Neural progenitor cell (in vitro differentiated cells): ENCODE data around the gene GPR158. TPM values are rescaled to one million over a fixed set of nuclear protein-coding genes. Genes with fewer than 3 reads are reported as not detected.

Experiments
- DNase-seq: peaks from one replicate; pipeline ENCODE4 v3.0.0-alpha.2; 2016; ENCODE audit warnings: low spot score
- H2AFZ ChIP-seq: fragments of 200-600 bp; sonication (generic); replicated peaks from 2 replicates; pipeline ENCODE4 v1.6.1; 2016; ENCODE audit warnings: antibody characterized with exemption
- H3F3A ChIP-seq: fragments of 200-600 bp; sonication (generic); 2 replicates; pipeline ENCODE4 v1.6.1; 2016; ENCODE audit warnings: antibody characterized with exemption, low read depth
- H3K27ac ChIP-seq: fragments of 200-600 bp; sonication (generic); 2 replicates; pipeline ENCODE4 v1.5.1; 2016; ENCODE audit warnings: mild to moderate bottlenecking
- H3K27me3 ChIP-seq: fragments of 200-600 bp; sonication (generic); 2 replicates; pipeline ENCODE4 v1.6.1; 2016; ENCODE audit warnings: mild to moderate bottlenecking, moderate library complexity
- H3K36me3 ChIP-seq: fragments of 200-600 bp; sonication (generic); 2 replicates; pipeline ENCODE4 v1.5.1; 2016
- H3K4me1 ChIP-seq: fragments of 200-600 bp; sonication (generic); 2 replicates; pipeline ENCODE4 v1.6.1; 2016; ENCODE audit warnings: mixed run types
- H3K4me2 ChIP-seq: fragments of 200-600 bp; sonication (generic); 2 replicates; pipeline ENCODE4 v1.6.1; 2016
- H3K4me3 ChIP-seq: fragments of 200-600 bp; sonication (generic); 2 replicates; pipeline ENCODE4 v1.5.1; 2016
- H3K79me2 ChIP-seq: fragments of 200-600 bp; sonication (generic); 2 replicates; pipeline ENCODE4 v1.6.1; 2016; ENCODE audit warnings: low read depth
- H3K9ac ChIP-seq: fragments of 200-600 bp; sonication (generic); 2 replicates; pipeline ENCODE4 v1.6.1; 2016
- H3K9me3 ChIP-seq: fragments of 200-600 bp; sonication (generic); 2 replicates; pipeline ENCODE4 v1.5.1; 2016; ENCODE audit warnings: low read depth
- H4K20me1 ChIP-seq: fragments of 200-600 bp; sonication (generic); 2 replicates; pipeline ENCODE4 v1.6.1; 2016; ENCODE audit warnings: low read depth
- H3K27ac Mint-ChIP-seq: 3 replicates; pipeline ENCODE4 v1.8.0; 2021; ENCODE audit warnings: mixed read lengths
- H3K27me3 Mint-ChIP-seq: 2 replicates; pipeline ENCODE4 v1.8.0; 2022; ENCODE audit warnings: low read depth, mild to moderate bottlenecking, inconsistent platforms, moderate library complexity, mixed read lengths; ENCODE audit not compliant: insufficient read depth
- H3K36me3 Mint-ChIP-seq: 3 replicates; pipeline ENCODE4 v1.8.0; 2021; ENCODE audit warnings: mixed read lengths
- H3K4me1 Mint-ChIP-seq: 3 replicates; pipeline ENCODE4 v1.8.0; 2021; ENCODE audit warnings: mixed read lengths
- H3K4me3 Mint-ChIP-seq: 3 replicates; pipeline ENCODE4 v1.8.0; 2021; ENCODE audit warnings: mild to moderate bottlenecking, moderate library complexity, mixed read lengths
- H3K9me3 Mint-ChIP-seq: 3 replicates; pipeline ENCODE4 v1.8.0; 2020; ENCODE audit warnings: mixed read lengths
- CTCF ChIP-seq: fragments of 200-600 bp; sonication (generic); IDR thresholded peaks from 2 replicates; pipeline ENCODE4 v1.5.1; 2017; ENCODE audit warnings: antibody characterized with exemption, mild to moderate bottlenecking
- EZH2 ChIP-seq: fragments of 200-600 bp; sonication (generic); IDR thresholded peaks from 2 replicates; pipeline ENCODE4 v1.6.1; 2017; ENCODE audit warnings: antibody characterized with exemption, mild to moderate bottlenecking, moderate library complexity
- EZH2phosphoT487 ChIP-seq: fragments of 200-600 bp; sonication (generic); IDR thresholded peaks from 2 replicates; pipeline ENCODE4 v1.6.1; 2017; ENCODE audit warnings: antibody characterized with exemption
- total RNA-seq: library from RNA; depleted of rRNA; stranded (reverse); fragments of >200 nt; gene quantifications from 2 replicates; pipeline ENCODE4 v1.2.3, GENCODE V29; 2015; ENCODE audit warnings: low replicate concordance

GPR158 gene
- total RNA-seq, 1 donor from 2014 or later = 0.39 TPM

- Mint-ChIP-seq H3K27ac (no peak overlapping the region), H3K4me3 (no peak overlapping the region), H3K36me3 (no peaks in the 10 kb centered on the region), H3K27me3 (no peaks in the 10 kb centered on the region), H3K9me3 (no peaks in the 10 kb centered on the region), H3K4me1 (no peaks in the 10 kb centered on the region)
- Histone ChIP-seq H3K36me3 (no peaks in the 10 kb centered on the region), H3K4me2 (no peak overlapping the region), H3K27ac (no peak overlapping the region), H3K79me2 (no peaks in the 10 kb centered on the region), H3K9ac (no peak overlapping the region), H2AFZ (peak overlapping the region; percentile 29), H3K9me3 (no peaks in the 10 kb centered on the region), H3K4me1 (no peaks in the 10 kb centered on the region), H3F3A (no peaks in the 10 kb centered on the region), H4K20me1 (no peaks in the 10 kb centered on the region), H3K27me3 (no peaks in the 10 kb centered on the region), H3K4me3 (no peak overlapping the region)
- DNase-seq = peak; percentile 76
- TF ChIP-seq CTCF (peak; percentile 85), EZH2phosphoT487 (no peak)
Measured at GRCh38 chr10:25226775-25227682, 52.2 kb downstream of the GPR158 start.

DNA sequence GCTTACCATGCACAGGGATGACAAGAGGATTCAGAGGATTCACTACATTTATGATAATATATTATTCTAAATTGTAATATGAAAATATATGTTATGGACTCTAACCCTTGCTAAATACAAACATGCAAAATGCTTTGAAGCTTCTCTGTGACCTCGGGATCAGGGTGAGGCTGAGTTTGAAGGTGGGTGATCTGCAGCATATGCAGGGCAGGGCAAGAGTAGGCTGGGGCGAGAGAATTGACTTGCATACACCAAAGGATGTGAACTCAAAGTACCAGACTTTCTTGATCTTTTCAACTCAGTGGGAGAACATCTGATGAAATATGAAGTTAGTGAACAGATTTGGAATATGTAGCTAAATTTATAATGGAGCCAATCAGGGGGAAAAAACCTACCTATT lies 57.0 kb downstream of the GPR158 start:
- Histone ChIP-seq H3K4me1 (no peaks in the 10 kb centered on the region), H3K4me3 (no peak overlapping the region), H3F3A (no peaks in the 10 kb centered on the region), H4K20me1 (no peaks in the 10 kb centered on the region), H3K36me3 (no peaks in the 10 kb centered on the region), H3K79me2 (no peaks in the 10 kb centered on the region), H3K27ac (no peak overlapping the region), H3K9me3 (no peaks in the 10 kb centered on the region), H3K27me3 (no peaks in the 10 kb centered on the region), H2AFZ (no peak overlapping the region), H3K4me2 (no peak overlapping the region), H3K9ac (no peak overlapping the region)
- Mint-ChIP-seq H3K27me3 (no peaks in the 10 kb centered on the region), H3K4me3 (no peak overlapping the region), H3K36me3 (no peaks in the 10 kb centered on the region), H3K9me3 (no peaks in the 10 kb centered on the region), H3K27ac (no peak overlapping the region), H3K4me1 (no peaks in the 10 kb centered on the region)
- no peak for DNase-seq
- TF ChIP-seq EZH2 (no peak), CTCF (no peak), EZH2phosphoT487 (no peak)

- no peaks in the 10 kb centered on the region for H3K27me3 Mint-ChIP-seq
- H4K20me1 ChIP-seq = no peaks in the 10 kb centered on the region
- no peak overlapping the region for H3K27ac ChIP-seq
- DNase-seq = no peak
- H3K9ac ChIP-seq = no peak overlapping the region
- H3K4me3 ChIP-seq = no peak overlapping the region
- H3K4me2 ChIP-seq = no peak overlapping the region
- H3K9me3 ChIP-seq = no peaks in the 10 kb centered on the region
- H3K27ac Mint-ChIP-seq = no peak overlapping the region
- H3K4me1 ChIP-seq = no peaks in the 10 kb centered on the region
- no peak overlapping the region for H3K4me3 Mint-ChIP-seq
- H3K36me3 Mint-ChIP-seq = no peaks in the 10 kb centered on the region
- H3K9me3 Mint-ChIP-seq = no peaks in the 10 kb centered on the region
- H3K27me3 ChIP-seq = no peaks in the 10 kb centered on the region
- H3K36me3 ChIP-seq = no peaks in the 10 kb centered on the region
- no peaks in the 10 kb centered on the region for H3K4me1 Mint-ChIP-seq
- H3F3A ChIP-seq = no peaks in the 10 kb centered on the region
- no peak overlapping the region for H2AFZ ChIP-seq
- no peaks in the 10 kb centered on the region for H3K79me2 ChIP-seq
- no peak for TF ChIP-seq EZH2
- no peak for TF ChIP-seq CTCF
- no peak for TF ChIP-seq EZH2phosphoT487
Measured at GRCh38 chr10:25232204-25232603, 57.4 kb downstream of the GPR158 start.
